GM21786 (cell line): ENCODE measurements around the gene OLA1.

Experiments
- ATAC-seq: cut with Tn5 transposase; IDR thresholded peaks from one replicate; pipeline ENCODE4 v1.9.1; 2021; ENCODE audit not compliant: unreplicated experiment

OLA1 gene

GRCh38 chr2:174224665-174225288 lies 23.6 kb downstream of the OLA1 start:
- no peak for ATAC-seq

- no peak for ATAC-seq
Measured at GRCh38 chr2:174224125-174224524, 24.2 kb downstream of the OLA1 start.

GRCh38 chr2:174223388-174223787 lies 24.9 kb downstream of the OLA1 start:
- no peak for ATAC-seq

- ATAC-seq: no peak
Measured at GRCh38 chr2:174222154-174222553, 26.2 kb downstream of the OLA1 start.

- no peak for ATAC-seq
Measured at GRCh38 chr2:174219321-174219720, 29.0 kb downstream of the OLA1 start.

GRCh38 chr2:174218773-174219172 lies 29.6 kb downstream of the OLA1 start:
- ATAC-seq: no peak

- ATAC-seq: no peak
Measured at GRCh38 chr2:174217869-174218268, 30.5 kb downstream of the OLA1 start.

GRCh38 chr2:174211954-174212353 lies 36.4 kb downstream of the OLA1 start:
- no peak for ATAC-seq

- ATAC-seq: no peak
Measured at GRCh38 chr2:174210862-174211261, 37.5 kb downstream of the OLA1 start.

GRCh38 chr2:174209325-174209724 lies 39.0 kb downstream of the OLA1 start:
- ATAC-seq: no peak

GRCh38 chr2:174208026-174208425 lies 40.3 kb downstream of the OLA1 start:
- no peak for ATAC-seq

GRCh38 chr2:174205562-174205961 lies 42.8 kb downstream of the OLA1 start:
- ATAC-seq: no peak

- ATAC-seq: no peak
Measured at GRCh38 chr2:174202188-174202587, 46.1 kb downstream of the OLA1 start.

- ATAC-seq: no peak
Measured at GRCh38 chr2:174198846-174199564, 49.3 kb downstream of the OLA1 start.

GRCh38 chr2:174195253-174195652 lies 53.1 kb downstream of the OLA1 start:
- no peak for ATAC-seq

GRCh38 chr2:174193737-174194136 lies 54.6 kb downstream of the OLA1 start:
- ATAC-seq: no peak

GRCh38 chr2:174192664-174193063 lies 55.7 kb downstream of the OLA1 start:
- ATAC-seq: no peak

- ATAC-seq: no peak
Measured at GRCh38 chr2:174191342-174192074, 56.8 kb downstream of the OLA1 start.

- no peak for ATAC-seq
Measured at GRCh38 chr2:174184915-174185314, 63.4 kb downstream of the OLA1 start.

- ATAC-seq: no peak
Measured at GRCh38 chr2:174184504-174184903, 63.8 kb downstream of the OLA1 start.

- ATAC-seq: no peak
Measured at GRCh38 chr2:174183076-174183475, 65.3 kb downstream of the OLA1 start.

- no peak for ATAC-seq
Measured at GRCh38 chr2:174181368-174181767, 67.0 kb downstream of the OLA1 start.
